ENCODE data around the gene HIPK4. TPM values are rescaled to one million over a fixed set of nuclear protein-coding genes. Genes with fewer than 3 reads are reported as not detected.

The HIPK4 gene
- total RNA-seq, 2 donors from 2014 or later, result 0.14 to 2.6 TPM

DNA sequence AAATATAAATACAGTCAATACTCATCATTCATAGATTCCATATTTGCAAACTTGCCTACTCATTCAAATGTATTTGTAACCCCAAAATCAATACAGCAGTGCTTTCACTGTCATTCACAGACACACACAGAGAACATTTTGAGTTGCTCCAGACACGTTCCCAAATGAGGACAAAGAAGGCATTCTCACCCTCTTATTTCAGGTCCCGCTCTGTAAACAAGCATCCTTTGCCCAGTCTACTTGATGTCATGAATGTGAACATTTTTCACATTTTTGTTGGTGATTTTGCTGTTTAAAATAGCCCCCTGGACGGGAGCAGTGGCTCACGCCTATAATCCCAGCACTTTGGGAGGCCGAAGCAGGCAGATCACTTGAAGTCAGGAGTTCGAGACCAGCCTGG lies 57.3 kb downstream of the HIPK4 start:
- TF ChIP-seq, protein P1, sequence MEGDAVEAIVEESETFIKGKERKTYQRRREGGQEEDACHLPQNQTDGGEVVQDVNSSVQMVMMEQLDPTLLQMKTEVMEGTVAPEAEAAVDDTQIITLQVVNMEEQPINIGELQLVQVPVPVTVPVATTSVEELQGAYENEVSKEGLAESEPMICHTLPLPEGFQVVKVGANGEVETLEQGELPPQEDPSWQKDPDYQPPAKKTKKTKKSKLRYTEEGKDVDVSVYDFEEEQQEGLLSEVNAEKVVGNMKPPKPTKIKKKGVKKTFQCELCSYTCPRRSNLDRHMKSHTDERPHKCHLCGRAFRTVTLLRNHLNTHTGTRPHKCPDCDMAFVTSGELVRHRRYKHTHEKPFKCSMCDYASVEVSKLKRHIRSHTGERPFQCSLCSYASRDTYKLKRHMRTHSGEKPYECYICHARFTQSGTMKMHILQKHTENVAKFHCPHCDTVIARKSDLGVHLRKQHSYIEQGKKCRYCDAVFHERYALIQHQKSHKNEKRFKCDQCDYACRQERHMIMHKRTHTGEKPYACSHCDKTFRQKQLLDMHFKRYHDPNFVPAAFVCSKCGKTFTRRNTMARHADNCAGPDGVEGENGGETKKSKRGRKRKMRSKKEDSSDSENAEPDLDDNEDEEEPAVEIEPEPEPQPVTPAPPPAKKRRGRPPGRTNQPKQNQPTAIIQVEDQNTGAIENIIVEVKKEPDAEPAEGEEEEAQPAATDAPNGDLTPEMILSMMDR (IDR thresholded peaks at IDR 0.05), result no peak
- TF ChIP-seq POLR2A (IDR thresholded peaks at IDR 0.05) (no peak), POLR2AphosphoS5 (IDR thresholded peaks at IDR 0.05) (no peak)

DNA sequence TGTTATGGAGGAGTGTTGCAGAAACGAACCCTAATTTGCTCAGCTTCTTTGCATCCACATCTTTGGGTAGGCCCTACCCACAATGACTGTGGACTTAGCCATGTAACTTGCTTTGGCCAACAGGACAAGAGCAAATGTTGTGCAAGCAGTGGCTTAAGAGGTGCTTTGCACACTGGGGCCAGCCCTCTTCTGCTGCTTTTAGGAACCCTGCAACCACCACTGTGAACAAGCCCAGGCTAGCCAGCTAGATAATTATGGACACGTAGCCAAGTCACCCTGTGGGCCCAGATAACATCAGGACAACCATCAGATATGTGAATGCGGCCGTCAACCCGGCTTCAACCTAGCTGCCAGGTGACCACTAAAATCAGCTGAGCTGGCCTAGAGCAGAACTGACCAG lies 58.9 kb downstream of the HIPK4 start:
- WGBS, result 51% methylated on average over 5 of the region's 5 CpGs
- Histone ChIP-seq H3K9me3 (no peaks in the 10 kb centered on the region), H3K4me1 (replicated peaks) (no peaks in the 10 kb centered on the region), H3K27me3 (replicated peaks; ENCODE audit: insufficient read depth) (no peaks in the 10 kb centered on the region), H3K27ac (no peak overlapping the region), H3K36me3 (peaks cover 3 to 9% of the 10 kb centered on the region in 2 donors), H3K4me3 (no peak overlapping the region)
- TF ChIP-seq POLR2AphosphoS5 (IDR thresholded peaks at IDR 0.05) (peak; percentile 43), POLR2A (IDR thresholded peaks at IDR 0.05) (no peak)
- TF ChIP-seq, protein P1 (IDR thresholded peaks at IDR 0.05), result peak in 1 of 4 experiments; percentile 4
- intact Hi-C loops (cut with DNase I), result no loop called here
- DNase-seq (ENCODE audit: low spot score), result peak; percentile 49

More for the DNA sequence above, 57.3 kb downstream of the HIPK4 start:
- Histone ChIP-seq H3K27ac (no peak overlapping the region), H3K9me3 (no peaks in the 10 kb centered on the region), H3K4me1 (replicated peaks) (no peaks in the 10 kb centered on the region), H3K27me3 (replicated peaks; ENCODE audit: insufficient read depth) (no peaks in the 10 kb centered on the region), H3K36me3 (peaks cover under 1 to 3% of the 10 kb centered on the region in 2 donors), H3K4me3 (no peak overlapping the region)
- 80% methylated on average over 6 of the region's 6 CpGs for whole genome bisulfite sequencing
- DNase-seq (ENCODE audit: low spot score), result no peak
- intact Hi-C loops (cut with DNase I), result no loop called here

Small RNAs within 50 kb of the gene (microRNA-seq; reads per million reads assigned to microRNA genes)
- not detected for gene MIR6796

Small RNAs within 50 kb of the gene (small RNA-seq; reads per million reads assigned to genes)
- gene MIR6796 (0 to 0.10 reads per million in 2 donors), gene RF00019 (0 reads per million in 2 donors)

Other genes starting within 250 kb of the HIPK4 start
- 10 to 100 TPM; 10.5 to 23.8 TPM for gene MAP3K10, start 198.8 kb downstream of the HIPK4 start, total RNA-seq
- not detected for gene TTC9B, start 171.8 kb downstream of the HIPK4 start, total RNA-seq
- gene CCNP, start 163.5 kb downstream of the HIPK4 start, total RNA-seq, result under 1 TPM; 0.82 to 0.85 TPM
- gene AKT2, start 104.8 kb downstream of the HIPK4 start, total RNA-seq, result 100 to 1,000 TPM in 1 of 2 donors, 10 to 100 TPM in 1; 95.3 to 171 TPM
- 10 to 100 TPM; 20.8 to 27.3 TPM for gene C19orf47, start 41.8 kb downstream of the HIPK4 start, total RNA-seq
- gene PLD3, start 41.5 kb downstream of the HIPK4 start, total RNA-seq, result 100 to 1,000 TPM; 328 to 639 TPM
- 10 to 100 TPM in 1 of 2 donors, 1 to 10 TPM in 1; 4.1 to 10.7 TPM for gene PRX, start 23.2 kb upstream of the HIPK4 start, total RNA-seq
- 10 to 100 TPM; 15.9 to 19.5 TPM for gene SERTAD1, start 35.8 kb upstream of the HIPK4 start, total RNA-seq
- gene SERTAD3, start 54.2 kb upstream of the HIPK4 start, total RNA-seq, result 10 to 100 TPM; 22.7 to 37.3 TPM
- gene BLVRB, start 75.6 kb upstream of the HIPK4 start, total RNA-seq, result 100 to 1,000 TPM; 101 to 261 TPM
- 10 to 100 TPM in 1 of 2 donors, 1 to 10 TPM in 1; 5.2 to 21.9 TPM for gene SPTBN4, start 76.8 kb upstream of the HIPK4 start, total RNA-seq
- gene SHKBP1, start 186.7 kb upstream of the HIPK4 start, total RNA-seq, result 10 to 100 TPM; 54.6 to 91.6 TPM
- 100 to 1,000 TPM; 160 to 500 TPM for gene LTBP4, start 211.2 kb upstream of the HIPK4 start, total RNA-seq